ENCODE data around the gene TMC3.

DNA sequence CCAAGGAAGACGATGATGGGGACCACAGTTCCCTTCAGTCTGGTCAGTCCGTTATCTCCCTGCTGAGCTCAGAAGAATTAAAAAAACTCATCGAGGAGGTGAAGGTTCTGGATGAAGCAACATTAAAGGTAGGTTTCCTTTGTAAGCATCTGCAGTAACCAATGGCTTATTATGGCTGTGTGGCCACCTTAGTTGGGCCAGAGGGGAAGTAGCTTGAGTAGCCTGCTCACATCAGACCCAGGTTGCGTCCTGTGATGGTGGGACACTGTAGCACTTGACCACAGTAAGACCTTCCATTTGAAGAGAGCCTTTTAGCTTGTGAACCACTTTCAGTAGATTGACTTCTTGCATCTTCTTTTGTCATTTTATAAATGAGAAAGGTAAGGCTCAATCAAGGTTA, 72.6 kb downstream of the TMC3 start:
- TF ChIP-seq SPI1 (IDR thresholded peaks at IDR 0.05; ENCODE audit: low read depth, low read length) (peak; percentile 51), POU2F2 (IDR thresholded peaks at IDR 0.05; ENCODE audit: low read depth, low read length) (no peak)
